ENCODE results near the gene RABL3.
"Not testable (repeated sequence)": the region's sequence is repeated elsewhere in the genome, so short reads cannot be mapped to it uniquely, and the experiment has no call there.

RABL3 gene

GRCh38 chr3:120641696-120642246 is 100.5 kb downstream of the RABL3 start:
- no peak for DNase-seq

- no peak for DNase-seq
These were observed 102.1 kb downstream of the RABL3 start for GRCh38 chr3:120640231-120640630.

GRCh38 chr3:120638820-120639219 is 103.5 kb downstream of the RABL3 start:
- DNase-seq, result not testable (repeated sequence)

- no peak for DNase-seq
These were observed 104.3 kb downstream of the RABL3 start for GRCh38 chr3:120637851-120638559.

GRCh38 chr3:120636795-120637401 is 105.4 kb downstream of the RABL3 start:
- no peak for DNase-seq

Measured in COR-L47 (cell line).